ENCODE results near the gene TMEM255B. TPM values are rescaled to one million over a fixed set of nuclear protein-coding genes. Genes with fewer than 3 reads are reported as not detected.
"Not testable (repeated sequence)": the region's sequence is repeated elsewhere in the genome, so short reads cannot be mapped to it uniquely, and the experiment has no call there.

Gene TMEM255B
- total RNA-seq, 4 donors from 2014 or later: 2.0 to 4.8 (median 3.4) TPM

- no peak for TF ChIP-seq CTCF (IDR thresholded peaks at IDR 0.05)
- no peak for TF ChIP-seq POLR2A (IDR thresholded peaks at IDR 0.05)
- WGBS, 2 donors: 84 to 94% methylated on average over 19 of the region's 19 CpGs
- no peak for DNase-seq (ENCODE audit: low spot score in 2 of 2)
- intact Hi-C loops (cut with DNase I; ENCODE audit: low total_unique reads): no loop called here
- H3K4me3 ChIP-seq (ENCODE audit: low read depth, poor library complexity, severe bottlenecking): no peak overlapping the region
Measured at GRCh38 chr13:113823771-113824170, 64.7 kb downstream of the TMEM255B start.

GRCh38 chr13:113825841-113826240, 66.8 kb downstream of the TMEM255B start:
- no peak for DNase-seq (ENCODE audit: low spot score in 2 of 2)
- intact Hi-C loops (cut with DNase I; ENCODE audit: low total_unique reads): no loop called here
- TF ChIP-seq POLR2A (IDR thresholded peaks at IDR 0.05) (no peak), CTCF (IDR thresholded peaks at IDR 0.05) (no peak)
- no peak overlapping the region for H3K4me3 ChIP-seq (ENCODE audit: low read depth, poor library complexity, severe bottlenecking)
- WGBS, 2 donors: 80 to 86% methylated on average over 15 to 16 of the region's 16 CpGs

- WGBS, 2 donors: 80 to 85% methylated on average over 16 to 34 of the region's 35 CpGs
- DNase-seq (ENCODE audit: low spot score in 2 of 2); H3K4me3 ChIP-seq (ENCODE audit: low read depth, poor library complexity, severe bottlenecking); intact Hi-C loops (cut with DNase I; ENCODE audit: low total_unique reads): not testable (repeated sequence)
Measured at GRCh38 chr13:113826446-113826845, 67.4 kb downstream of the TMEM255B start.

- DNase-seq (ENCODE audit: low spot score in 2 of 2): no peak
- intact Hi-C loops (cut with DNase I; ENCODE audit: low total_unique reads): no loop called here
- WGBS, 2 donors: 93 to 95% methylated on average over 19 of the region's 19 CpGs
- H3K4me3 ChIP-seq (ENCODE audit: low read depth, poor library complexity, severe bottlenecking): no peak overlapping the region
- TF ChIP-seq CTCF (IDR thresholded peaks at IDR 0.05) (no peak), POLR2A (IDR thresholded peaks at IDR 0.05) (no peak)
Measured at GRCh38 chr13:113827021-113827420, 68.0 kb downstream of the TMEM255B start.

- 95 to 97% methylated on average over 20 of the region's 20 CpGs for WGBS, 2 donors
- intact Hi-C loops (cut with DNase I; ENCODE audit: low total_unique reads): no loop called here
- no peak for DNase-seq (ENCODE audit: low spot score in 2 of 2)
- no peak overlapping the region for H3K4me3 ChIP-seq (ENCODE audit: low read depth, poor library complexity, severe bottlenecking)
- no peak for TF ChIP-seq POLR2A (IDR thresholded peaks at IDR 0.05)
- TF ChIP-seq CTCF (IDR thresholded peaks at IDR 0.05): no peak
Measured at GRCh38 chr13:113828282-113828825, 69.3 kb downstream of the TMEM255B start.

GRCh38 chr13:113830426-113830950, 71.5 kb downstream of the TMEM255B start:
- intact Hi-C loops (cut with DNase I; ENCODE audit: low total_unique reads); DNase-seq (ENCODE audit: low spot score in 2 of 2); H3K4me3 ChIP-seq (ENCODE audit: low read depth, poor library complexity, severe bottlenecking): not testable (repeated sequence)
- 88 to 90% methylated on average over 8 to 13 of the region's 22 CpGs for WGBS, 2 donors

GRCh38 chr13:113831061-113831460, 72.0 kb downstream of the TMEM255B start:
- intact Hi-C loops (cut with DNase I; ENCODE audit: low total_unique reads): no loop called here
- WGBS, 2 donors: 90% methylated on average over 14 to 22 of the region's 23 CpGs
- no peak for DNase-seq (ENCODE audit: low spot score in 2 of 2)
- no peak overlapping the region for H3K4me3 ChIP-seq (ENCODE audit: low read depth, poor library complexity, severe bottlenecking)
- TF ChIP-seq POLR2A (IDR thresholded peaks at IDR 0.05) (no peak), CTCF (IDR thresholded peaks at IDR 0.05) (no peak)
